HG02981 (cell line): ENCODE data around the gene ATG7.

ENCODE experiments used
- ATAC-seq: cut with Tn5 transposase; IDR thresholded peaks from one replicate; pipeline ENCODE4 v1.9.1; 2021; ENCODE audit warnings: mild to moderate bottlenecking, moderate library complexity; ENCODE audit not compliant: unreplicated experiment

The ATG7 gene

DNA sequence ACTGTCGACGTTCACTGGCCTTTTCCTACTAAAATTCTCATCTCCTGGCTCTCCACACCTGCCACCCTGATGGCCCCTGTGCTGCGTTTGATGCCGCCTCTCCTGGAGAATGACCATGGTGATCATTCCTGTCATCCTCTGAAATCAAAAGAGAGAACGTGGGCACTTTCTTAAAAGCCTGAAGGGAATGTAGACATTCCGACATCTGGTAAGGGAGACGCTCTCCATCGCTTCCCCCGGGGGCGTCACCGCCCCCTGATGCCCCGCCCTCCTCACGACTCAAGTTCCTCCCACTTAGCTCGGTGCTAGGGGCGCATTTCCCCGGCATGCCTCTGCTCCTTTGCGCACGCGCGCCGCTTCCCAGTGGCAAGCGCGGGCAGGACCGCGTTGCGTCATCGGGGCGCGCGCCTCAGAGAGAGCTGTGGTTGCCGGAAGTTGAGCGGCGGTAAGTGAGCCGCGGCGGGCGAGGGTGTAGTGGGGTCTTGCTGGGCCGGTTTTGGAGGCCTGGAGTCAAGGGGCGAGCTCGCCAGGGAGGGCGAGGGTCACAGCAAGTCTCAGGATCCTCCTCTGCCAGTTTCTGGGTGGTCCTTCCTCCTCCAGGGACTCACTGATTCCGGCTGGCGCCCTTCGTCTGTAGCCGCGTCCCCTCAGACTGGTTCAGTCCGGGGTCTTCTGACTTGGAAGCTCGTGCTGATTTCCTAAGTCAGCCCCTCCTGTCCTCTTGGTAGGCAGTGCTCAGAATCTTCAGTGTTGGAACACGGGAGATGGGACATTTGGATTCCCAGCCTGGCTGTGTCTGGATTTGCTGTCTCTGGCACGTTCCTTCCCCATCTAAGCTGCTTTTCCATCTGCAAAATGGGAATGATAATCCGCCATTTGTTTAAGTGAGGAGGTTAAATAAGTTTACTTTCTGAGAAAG, at the start of gene ATG7:
ATG7 (plus strand) TSS at position 412 of the 919 bp plus-strand sequence. CDS start 26,299 bp downstream, outside the sequence.
- peak; percentile 97 for ATAC-seq

GRCh38 chr3:11224010-11224409, 48.2 kb upstream of the ATG7 start:
- no peak for ATAC-seq

- ATAC-seq = no peak
Observed at GRCh38 chr3:11224870-11225229, 47.3 kb upstream of the ATG7 start.

DNA sequence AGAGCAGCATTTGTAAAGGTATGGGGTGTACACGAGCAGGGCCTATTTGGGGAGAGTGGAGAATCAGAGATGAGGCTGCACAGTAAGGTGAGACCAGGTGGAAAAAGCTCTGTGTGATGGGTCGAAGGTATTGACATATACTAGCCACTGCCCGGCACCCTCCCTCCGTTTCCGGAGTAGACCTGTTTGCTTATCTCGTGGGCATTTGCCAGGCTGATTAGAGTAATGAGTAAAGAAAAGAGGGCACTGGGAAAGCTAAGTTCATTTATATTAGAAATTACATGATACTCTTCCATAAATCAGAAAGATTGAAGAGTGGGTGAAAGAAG, 46.2 kb upstream of the ATG7 start:
- ATAC-seq = no peak

GRCh38 chr3:11228041-11228440, 44.2 kb upstream of the ATG7 start:
- ATAC-seq = no peak

DNA sequence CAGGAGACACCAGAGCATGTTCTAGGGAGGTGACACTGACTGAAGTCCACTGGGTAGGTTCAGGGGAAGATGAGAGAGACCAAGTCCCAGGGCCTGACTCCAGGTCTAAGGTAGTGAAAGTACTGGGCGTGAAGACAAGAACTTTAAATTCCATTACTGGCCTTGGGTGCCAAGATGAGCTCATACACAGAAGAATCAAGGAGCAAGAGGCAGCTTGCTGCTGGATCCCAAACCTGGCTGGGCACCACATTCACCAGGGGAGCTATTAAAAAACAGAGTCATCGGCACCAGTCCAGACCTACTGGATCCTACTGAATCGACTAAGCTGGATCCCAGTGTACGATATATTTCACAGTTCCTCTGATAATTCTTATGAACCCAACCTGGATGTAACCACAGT, 42.1 kb upstream of the ATG7 start:
- no peak for ATAC-seq

DNA sequence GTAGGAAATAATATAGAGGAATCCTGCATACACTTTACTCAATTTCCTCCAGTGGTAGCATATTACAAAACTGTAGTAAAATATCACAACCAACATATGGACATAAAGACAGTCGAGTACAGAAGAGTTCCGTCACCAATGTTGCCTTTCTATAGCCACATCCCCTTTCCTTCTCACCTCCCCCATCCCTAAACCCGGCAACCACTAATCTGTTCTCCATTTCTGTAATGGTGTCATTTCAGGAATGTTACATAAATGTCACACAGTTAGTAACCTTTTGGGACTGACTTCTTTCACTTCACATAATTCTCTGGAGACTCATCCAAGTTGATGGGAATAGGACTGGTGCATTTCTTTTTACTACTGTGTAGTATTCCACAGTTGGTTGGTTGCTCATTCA, 41.4 kb upstream of the ATG7 start:
- ATAC-seq = no peak

DNA sequence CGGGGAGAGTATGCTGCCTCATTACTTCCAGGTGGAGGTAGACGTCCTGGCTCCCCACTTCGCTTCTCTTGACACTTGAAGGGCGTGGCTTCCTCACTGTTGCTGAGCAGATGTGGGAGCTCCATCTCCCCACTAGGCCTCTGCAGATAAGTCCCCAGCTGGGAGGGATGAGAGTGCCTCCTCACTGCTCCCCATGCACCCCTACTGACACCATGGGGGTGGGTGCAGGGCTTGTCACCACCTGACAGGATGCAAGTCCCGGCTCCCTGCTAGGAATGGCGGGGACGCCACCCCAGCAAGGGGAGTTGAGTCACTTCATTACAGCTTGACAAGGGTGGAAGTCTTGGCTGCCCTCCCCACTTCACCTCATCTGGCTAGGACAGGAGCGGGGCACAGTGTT, 36.8 kb upstream of the ATG7 start:
- ATAC-seq = no peak

GRCh38 chr3:11236588-11237461, 35.4 kb upstream of the ATG7 start:
- peak; percentile 53 for ATAC-seq

DNA sequence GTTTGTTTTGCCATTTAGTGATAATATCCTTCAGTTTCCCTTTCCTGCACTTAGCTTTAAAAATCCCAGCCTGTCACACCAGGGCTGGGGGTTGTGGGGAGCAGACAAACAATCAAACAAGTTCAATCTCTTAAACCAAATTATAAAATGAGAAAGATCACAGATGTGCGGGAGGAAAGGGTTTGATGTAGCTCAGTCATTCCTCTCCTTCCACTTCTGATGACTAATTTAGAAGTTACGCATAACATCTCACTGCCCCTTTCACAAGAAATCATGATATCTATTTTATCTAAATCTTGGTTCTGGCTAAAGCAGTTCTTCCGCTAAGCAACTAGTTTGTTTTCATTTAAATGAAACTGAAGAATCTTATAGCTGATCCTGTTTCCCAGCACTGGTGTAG, 34.1 kb upstream of the ATG7 start:
- no peak for ATAC-seq

- no peak for ATAC-seq
Observed at GRCh38 chr3:11238880-11239279, 33.3 kb upstream of the ATG7 start.

GRCh38 chr3:11239796-11240195, 32.4 kb upstream of the ATG7 start:
- no peak for ATAC-seq

DNA sequence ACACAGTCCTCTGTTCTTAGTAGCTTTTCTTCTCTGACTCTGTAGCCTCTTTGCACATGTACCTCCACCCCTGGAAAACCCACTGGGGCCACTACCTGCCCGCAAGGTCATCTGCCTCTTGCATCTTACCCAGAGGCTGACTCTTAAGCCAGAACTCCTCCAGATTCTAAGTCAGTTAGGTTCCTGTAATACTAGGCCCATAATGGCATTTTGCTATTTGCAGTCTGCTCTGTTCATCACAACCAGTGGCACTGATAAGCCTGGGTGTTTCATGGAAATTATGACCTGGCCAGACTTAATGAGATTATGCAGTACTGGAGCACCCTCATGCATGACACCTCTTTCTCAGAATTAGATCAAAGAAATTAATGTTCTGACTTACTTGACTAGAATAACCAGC, 31.7 kb upstream of the ATG7 start:
- no peak for ATAC-seq

GRCh38 chr3:11244121-11244677, 28.0 kb upstream of the ATG7 start:
- no peak for ATAC-seq

GRCh38 chr3:11245276-11245675, 26.9 kb upstream of the ATG7 start:
- ATAC-seq = no peak

GRCh38 chr3:11245827-11246662, 26.2 kb upstream of the ATG7 start:
- ATAC-seq = no peak

DNA sequence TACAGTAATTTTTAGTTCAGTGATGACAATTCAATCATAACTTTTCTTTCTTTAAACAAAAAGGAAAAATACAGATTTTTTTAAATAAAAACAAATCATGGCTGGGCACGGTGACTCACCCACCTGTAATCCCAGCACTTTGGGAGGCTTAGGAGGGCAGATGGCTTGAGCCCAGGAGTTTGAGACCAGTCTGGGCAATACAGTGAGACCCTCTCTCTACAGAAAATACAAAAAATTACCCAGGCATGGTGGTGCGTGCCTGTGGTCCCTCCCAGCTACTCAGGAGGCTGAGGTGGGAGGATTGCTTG, 25.6 kb upstream of the ATG7 start:
- ATAC-seq = no peak

- ATAC-seq = no peak
Observed at GRCh38 chr3:11247362-11247761, 24.8 kb upstream of the ATG7 start.

DNA sequence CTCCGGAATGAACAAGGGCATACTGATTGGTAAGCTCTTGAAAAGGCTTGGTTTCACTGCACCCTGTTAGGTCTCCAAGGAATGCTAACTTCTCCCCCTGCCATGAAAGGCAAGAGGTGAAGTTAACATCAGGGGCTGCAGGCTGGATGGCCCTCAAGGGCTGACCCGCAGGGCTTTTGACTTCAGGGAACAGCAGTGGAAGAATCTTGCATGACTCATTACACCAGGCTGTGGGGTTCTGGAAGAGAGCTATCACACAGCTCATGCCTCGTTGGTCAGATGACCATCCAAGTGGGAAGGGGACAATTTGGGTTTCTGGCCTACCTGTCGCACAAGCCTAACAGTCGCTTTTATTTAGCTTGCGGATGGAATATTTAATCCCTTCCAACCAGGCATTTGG, 23.6 kb upstream of the ATG7 start:
- ATAC-seq = no peak

GRCh38 chr3:11250902-11251806, 21.0 kb upstream of the ATG7 start:
- ATAC-seq = no peak
